WTC11 (cell line): ENCODE results near the gene PCSK9.
"Not testable (repeated sequence)": the region's sequence is repeated elsewhere in the genome, so short reads cannot be mapped to it uniquely, and the experiment has no call there.

Source experiments
- ATF6 ChIP-seq: sonication (generic); formaldehyde crosslinking; IDR thresholded peaks from 2 replicates; pipeline ENCODE4 v1.8.1; 2023; ENCODE audit warnings: mild to moderate bottlenecking, missing genetic modification reagents
- CBFB ChIP-seq: sonication (generic); formaldehyde crosslinking; IDR thresholded peaks from 2 replicates; pipeline ENCODE4 v1.8.1; 2022; ENCODE audit warnings: mild to moderate bottlenecking, low read depth, missing genetic modification reagents
- ETV6 ChIP-seq: sonication (generic); formaldehyde crosslinking; IDR thresholded peaks from 2 replicates; pipeline ENCODE4 v1.8.1; 2022; ENCODE audit warnings: mild to moderate bottlenecking, missing genetic modification reagents
- KAT7 ChIP-seq: sonication (generic); formaldehyde crosslinking; IDR thresholded peaks from 2 replicates; pipeline ENCODE4 v1.8.1; 2023; ENCODE audit warnings: missing genetic modification reagents, mild to moderate bottlenecking, borderline replicate concordance
- NFYB ChIP-seq: sonication (generic); formaldehyde crosslinking; conservative IDR thresholded peaks from 2 replicates; pipeline ENCODE4 v1.8.0; 2022; ENCODE audit warnings: low read depth, missing genetic modification reagents
- NR1H2 ChIP-seq: sonication (generic); formaldehyde crosslinking; IDR thresholded peaks from 2 replicates; pipeline ENCODE4 v1.9.0; 2021; ENCODE audit warnings: mild to moderate bottlenecking, moderate library complexity, missing genetic modification reagents
- PRRX2 ChIP-seq: fragments of 250-450 bp; sonication (Bioruptor Pico); IDR thresholded peaks from 2 replicates; pipeline ENCODE4 v1.8.0; 2021; ENCODE audit warnings: mild to moderate bottlenecking
- TP53 ChIP-seq: sonication (generic); formaldehyde crosslinking; IDR thresholded peaks from 2 replicates; pipeline ENCODE4 v1.8.1; 2023; ENCODE audit warnings: mild to moderate bottlenecking, missing genetic modification reagents
- ZBTB21 ChIP-seq: sonication (generic); formaldehyde crosslinking; IDR thresholded peaks from 2 replicates; pipeline ENCODE4 v1.8.1; 2023; ENCODE audit warnings: mild to moderate bottlenecking, missing genetic modification reagents, borderline replicate concordance
- ZNF423 ChIP-seq: fragments of 250-450 bp; sonication (Bioruptor Pico); IDR thresholded peaks from 2 replicates; pipeline ENCODE4 v2.1.2; 2022; ENCODE audit warnings: mild to moderate bottlenecking, moderate library complexity
- TF ChIP-seq, protein P1 (sequence below): fragments of 200-600 bp; IDR thresholded peaks from 2 replicates; pipeline ENCODE4 v1.8.0; 2022; ENCODE audit warnings: antibody characterized with exemption
- TF ChIP-seq, protein P2 (sequence below): sonication (generic); formaldehyde crosslinking; IDR thresholded peaks from 2 replicates; pipeline ENCODE4 v1.8.1; 2023; ENCODE audit warnings: mild to moderate bottlenecking, missing genetic modification reagents, moderate library complexity

DNA sequence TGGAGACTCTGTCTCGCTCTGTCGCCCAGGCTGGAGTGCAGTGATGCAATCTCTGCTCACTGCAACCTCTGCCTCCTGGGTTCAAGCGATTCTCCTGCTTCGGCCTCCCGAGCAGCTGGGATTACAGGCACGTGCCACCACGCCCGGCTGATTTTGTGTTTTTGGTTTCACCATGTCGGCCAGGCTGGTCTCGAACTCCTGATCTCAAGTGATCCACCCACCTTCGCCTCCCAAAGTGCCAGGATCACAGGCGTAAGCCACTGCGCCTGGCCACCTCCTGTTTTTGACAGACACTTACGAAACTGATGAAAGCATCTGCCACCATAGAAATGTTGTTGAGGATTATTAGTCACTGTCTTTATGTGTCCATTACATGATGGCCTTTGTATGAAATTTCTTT is 69.7 kb downstream of the PCSK9 start:
- TF ChIP-seq, protein P1, sequence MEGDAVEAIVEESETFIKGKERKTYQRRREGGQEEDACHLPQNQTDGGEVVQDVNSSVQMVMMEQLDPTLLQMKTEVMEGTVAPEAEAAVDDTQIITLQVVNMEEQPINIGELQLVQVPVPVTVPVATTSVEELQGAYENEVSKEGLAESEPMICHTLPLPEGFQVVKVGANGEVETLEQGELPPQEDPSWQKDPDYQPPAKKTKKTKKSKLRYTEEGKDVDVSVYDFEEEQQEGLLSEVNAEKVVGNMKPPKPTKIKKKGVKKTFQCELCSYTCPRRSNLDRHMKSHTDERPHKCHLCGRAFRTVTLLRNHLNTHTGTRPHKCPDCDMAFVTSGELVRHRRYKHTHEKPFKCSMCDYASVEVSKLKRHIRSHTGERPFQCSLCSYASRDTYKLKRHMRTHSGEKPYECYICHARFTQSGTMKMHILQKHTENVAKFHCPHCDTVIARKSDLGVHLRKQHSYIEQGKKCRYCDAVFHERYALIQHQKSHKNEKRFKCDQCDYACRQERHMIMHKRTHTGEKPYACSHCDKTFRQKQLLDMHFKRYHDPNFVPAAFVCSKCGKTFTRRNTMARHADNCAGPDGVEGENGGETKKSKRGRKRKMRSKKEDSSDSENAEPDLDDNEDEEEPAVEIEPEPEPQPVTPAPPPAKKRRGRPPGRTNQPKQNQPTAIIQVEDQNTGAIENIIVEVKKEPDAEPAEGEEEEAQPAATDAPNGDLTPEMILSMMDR, result not testable (repeated sequence)
- TF ChIP-seq ETV6 (CRISPR knock-in tag); CBFB; ZNF423 (CRISPR knock-in tag); ZBTB21; TP53 (CRISPR knock-in tag); NFYB (CRISPR knock-in tag); PRRX2 (CRISPR knock-in tag); ATF6; NR1H2 (CRISPR knock-in tag); KAT7 (CRISPR knock-in tag): not testable (repeated sequence)
- TF ChIP-seq, protein P2, sequence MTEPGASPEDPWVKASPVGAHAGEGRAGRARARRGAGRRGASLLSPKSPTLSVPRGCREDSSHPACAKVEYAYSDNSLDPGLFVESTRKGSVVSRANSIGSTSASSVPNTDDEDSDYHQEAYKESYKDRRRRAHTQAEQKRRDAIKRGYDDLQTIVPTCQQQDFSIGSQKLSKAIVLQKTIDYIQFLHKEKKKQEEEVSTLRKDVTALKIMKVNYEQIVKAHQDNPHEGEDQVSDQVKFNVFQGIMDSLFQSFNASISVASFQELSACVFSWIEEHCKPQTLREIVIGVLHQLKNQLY (CRISPR knock-in tag), result not testable (repeated sequence)
